Activated CD8-positive, alpha-beta memory T cell treated with anti-CD3 and anti-CD28 coated beads for 4 hours (primary cell): Measurements from ENCODE around the gene KIAA1217.
"Not testable (repeated sequence)": the region's sequence is repeated elsewhere in the genome, so short reads cannot be mapped to it uniquely, and the experiment has no call there.

Experiments
- DNase-seq, 2 donors: peaks; one replicate each; pipeline ENCODE4 v3.0.0-alpha.2; 2020; ENCODE audit warnings: low read depth in 2 of 2

Gene KIAA1217

GRCh38 chr10:24465124-24465874 lies 256.4 kb downstream of the KIAA1217 start:
- DNase-seq: no peak

- DNase-seq: peak in 1 of 2 donors; percentile 6
These were observed 257.2 kb downstream of the KIAA1217 start for GRCh38 chr10:24465891-24466818.

DNA sequence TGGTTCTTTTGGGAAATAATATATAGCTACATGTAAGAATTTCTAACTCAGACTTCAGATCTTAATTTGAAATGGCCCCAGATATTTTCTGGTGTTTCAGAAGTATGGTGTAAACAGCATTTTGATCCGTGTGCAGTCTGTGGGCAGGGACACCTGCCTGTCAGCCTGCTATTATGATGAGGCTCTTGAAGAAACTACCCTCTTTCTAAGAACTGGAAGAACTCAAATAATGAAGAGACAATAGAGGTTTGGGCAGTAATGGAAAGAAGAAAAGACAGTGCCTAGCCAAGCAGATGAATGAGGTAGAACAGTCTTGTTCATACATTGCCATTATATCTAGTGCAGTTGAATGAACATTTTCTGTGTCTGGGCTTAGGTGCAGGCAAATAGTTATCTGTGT lies 258.2 kb downstream of the KIAA1217 start:
- no peak for DNase-seq

GRCh38 chr10:24467605-24468004 lies 258.7 kb downstream of the KIAA1217 start:
- DNase-seq: no peak

DNA sequence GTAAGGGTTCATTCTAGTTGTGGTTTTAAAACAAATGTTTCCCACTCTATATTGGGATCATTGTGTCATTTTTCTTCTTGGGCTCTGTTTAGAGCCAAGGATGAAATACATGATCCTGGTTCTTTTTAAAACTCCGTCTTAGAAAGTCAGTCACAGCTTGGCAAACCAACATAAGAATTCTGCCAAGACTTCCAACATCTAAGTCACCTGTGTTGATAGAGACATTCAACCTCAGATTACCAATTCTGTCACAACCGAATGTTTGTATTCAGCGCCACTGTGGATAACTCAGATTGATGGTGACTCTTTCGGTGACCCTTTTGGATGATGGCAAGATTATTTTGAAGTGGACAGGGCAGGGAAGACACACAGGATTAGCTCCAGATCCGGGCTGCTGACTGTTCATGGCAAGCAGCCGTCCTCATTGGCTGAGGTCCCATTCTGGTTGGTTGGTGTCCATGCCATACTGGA lies 259.4 kb downstream of the KIAA1217 start:
- DNase-seq: no peak

DNA sequence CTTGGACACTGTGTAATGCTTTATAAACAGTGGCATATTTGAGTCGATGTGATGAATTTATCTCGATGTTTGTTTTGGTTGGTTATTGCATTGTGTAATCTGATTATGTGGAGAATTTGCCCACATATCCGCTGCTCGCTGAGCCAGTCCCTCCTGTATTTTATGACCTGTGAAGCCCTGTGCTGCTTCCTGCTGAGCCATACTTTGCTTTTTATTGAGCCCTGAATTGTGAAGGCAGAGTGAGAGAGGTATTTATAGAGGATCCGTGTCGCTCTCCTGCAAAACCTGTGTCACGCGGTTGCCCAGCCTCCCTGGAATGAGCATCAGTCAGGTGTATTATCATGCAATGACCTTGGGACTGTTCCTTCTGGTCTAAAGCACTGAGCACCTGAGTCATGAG lies 261.1 kb downstream of the KIAA1217 start:
- no peak for DNase-seq

- no peak for DNase-seq
These were observed 266.7 kb downstream of the KIAA1217 start for GRCh38 chr10:24475598-24475997.

DNA sequence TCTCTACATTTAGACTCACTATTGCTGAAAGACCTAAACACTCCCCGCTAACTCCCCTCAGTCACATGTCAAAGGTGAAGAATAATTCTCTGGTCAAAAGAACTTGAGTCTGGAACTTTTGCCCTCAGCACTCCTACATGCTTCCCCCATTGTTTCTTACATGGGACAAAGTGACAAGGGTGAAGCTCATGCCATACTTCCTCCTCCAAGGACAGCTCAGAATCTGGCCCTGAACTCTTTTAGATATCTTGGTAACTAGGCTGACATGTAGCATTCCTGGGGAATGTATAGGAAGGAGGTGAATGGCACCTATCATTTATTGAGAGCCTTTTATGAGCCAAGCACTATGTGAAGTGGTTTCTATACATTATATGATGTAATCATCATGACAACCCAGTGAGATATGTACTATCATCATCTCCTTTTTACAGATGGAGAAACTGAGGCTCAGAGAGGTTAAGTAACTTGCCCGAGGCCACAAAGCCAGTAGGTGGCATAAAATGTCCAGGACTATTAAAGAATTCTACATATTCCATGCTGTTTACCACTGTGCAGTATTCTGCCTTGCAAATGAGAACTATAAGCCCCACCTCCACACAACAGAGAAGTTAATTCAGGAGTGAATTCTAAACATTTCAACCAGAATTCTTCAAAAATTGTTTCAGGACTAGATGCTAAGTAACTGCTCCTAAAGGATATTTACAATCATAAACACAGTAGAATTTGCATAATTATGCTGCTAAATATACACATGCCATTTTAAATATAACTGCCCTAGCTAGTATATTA lies 268.2 kb downstream of the KIAA1217 start:
- no peak for DNase-seq

- no peak for DNase-seq
These were observed 269.0 kb downstream of the KIAA1217 start for GRCh38 chr10:24477915-24478314.

- no peak for DNase-seq
These were observed 270.9 kb downstream of the KIAA1217 start for GRCh38 chr10:24479806-24480205.

- no peak for DNase-seq
These were observed 271.5 kb downstream of the KIAA1217 start for GRCh38 chr10:24480447-24480846.

DNA sequence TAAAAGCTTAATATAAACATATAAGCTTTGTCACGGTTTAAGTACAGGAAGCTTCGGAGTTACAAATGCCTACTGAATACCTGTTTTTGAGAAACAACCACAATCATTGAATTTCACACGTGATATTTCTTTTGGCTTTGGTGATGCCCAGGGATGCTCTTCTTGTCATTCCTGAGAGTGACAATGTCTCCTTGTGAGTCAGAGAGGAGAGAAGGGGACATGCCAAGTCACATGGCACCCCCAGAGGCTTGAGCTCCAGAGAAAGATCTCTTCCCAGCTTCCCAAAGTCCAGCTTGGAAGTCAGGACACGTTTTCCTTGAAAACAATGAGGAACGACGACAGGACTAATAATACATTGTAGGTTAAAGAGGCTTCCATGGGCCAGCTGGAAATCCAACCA lies 272.3 kb downstream of the KIAA1217 start:
- no peak for DNase-seq

DNA sequence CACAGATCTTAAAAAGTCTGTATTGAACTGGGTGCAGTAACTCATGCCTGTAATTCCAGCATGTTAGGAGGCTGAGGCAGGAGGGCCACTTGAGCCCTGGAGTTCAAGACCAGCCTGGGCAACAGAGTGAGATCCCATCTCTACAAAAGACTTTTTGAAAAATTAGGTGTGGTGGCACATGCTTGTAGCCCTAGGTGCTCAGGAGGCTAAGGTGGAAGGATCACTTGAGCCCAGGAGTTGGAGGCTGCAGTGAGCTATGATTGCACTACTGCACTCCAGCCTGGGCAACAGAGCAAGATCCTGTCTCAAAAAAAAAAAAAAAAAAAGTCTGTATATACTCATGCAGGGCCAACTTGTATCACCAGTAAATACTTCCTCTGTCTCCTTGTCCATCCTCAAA lies 273.8 kb downstream of the KIAA1217 start:
- not testable (repeated sequence) for DNase-seq

DNA sequence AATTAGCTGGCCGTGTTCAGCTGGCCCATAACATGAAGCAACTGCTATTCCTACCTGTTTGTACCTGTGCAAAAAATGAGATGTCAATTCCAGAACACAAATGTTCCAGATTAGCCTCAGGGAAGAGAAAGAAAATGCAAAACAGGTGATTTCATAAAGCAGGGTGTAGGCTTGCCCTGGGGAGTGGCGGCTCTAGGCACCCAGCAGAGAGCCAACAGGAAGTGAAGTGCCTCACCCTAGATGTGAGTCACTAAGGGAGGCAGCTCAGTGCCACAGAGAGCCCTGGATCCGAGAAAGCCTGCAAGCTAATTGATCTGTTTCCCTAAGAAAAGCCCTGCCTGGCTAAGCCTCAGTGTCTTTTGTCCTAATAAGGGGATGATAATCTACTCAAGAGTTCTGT lies 274.8 kb downstream of the KIAA1217 start:
- no peak for DNase-seq

GRCh38 chr10:24484771-24485170 lies 275.8 kb downstream of the KIAA1217 start:
- no peak for DNase-seq

- no peak for DNase-seq
These were observed 276.4 kb downstream of the KIAA1217 start for GRCh38 chr10:24485304-24485703.

GRCh38 chr10:24488631-24489030 lies 279.7 kb downstream of the KIAA1217 start:
- DNase-seq: no peak

- DNase-seq: no peak
These were observed 284.2 kb downstream of the KIAA1217 start for GRCh38 chr10:24493165-24493564.

GRCh38 chr10:24494236-24494635 lies 285.3 kb downstream of the KIAA1217 start:
- no peak for DNase-seq

DNA sequence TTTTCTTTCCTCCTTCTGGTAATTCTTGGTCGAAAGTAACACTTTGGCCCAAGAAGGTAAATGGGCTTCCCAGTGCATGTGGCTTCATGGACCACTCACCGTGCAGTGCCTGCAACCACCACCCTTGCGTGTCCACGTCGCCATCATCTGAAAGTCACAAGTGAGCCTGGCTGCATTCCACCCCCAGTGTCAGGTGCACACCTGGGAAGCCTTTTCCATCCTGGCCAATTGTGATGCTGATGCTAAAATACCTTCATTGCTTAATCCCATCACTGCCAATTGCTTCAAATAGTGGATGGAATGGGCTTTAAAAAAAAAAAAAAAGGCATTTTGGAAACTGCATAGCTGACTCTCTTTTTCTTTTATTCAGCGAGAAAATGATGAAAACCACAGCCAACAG lies 285.8 kb downstream of the KIAA1217 start:
- DNase-seq: no peak

DNA sequence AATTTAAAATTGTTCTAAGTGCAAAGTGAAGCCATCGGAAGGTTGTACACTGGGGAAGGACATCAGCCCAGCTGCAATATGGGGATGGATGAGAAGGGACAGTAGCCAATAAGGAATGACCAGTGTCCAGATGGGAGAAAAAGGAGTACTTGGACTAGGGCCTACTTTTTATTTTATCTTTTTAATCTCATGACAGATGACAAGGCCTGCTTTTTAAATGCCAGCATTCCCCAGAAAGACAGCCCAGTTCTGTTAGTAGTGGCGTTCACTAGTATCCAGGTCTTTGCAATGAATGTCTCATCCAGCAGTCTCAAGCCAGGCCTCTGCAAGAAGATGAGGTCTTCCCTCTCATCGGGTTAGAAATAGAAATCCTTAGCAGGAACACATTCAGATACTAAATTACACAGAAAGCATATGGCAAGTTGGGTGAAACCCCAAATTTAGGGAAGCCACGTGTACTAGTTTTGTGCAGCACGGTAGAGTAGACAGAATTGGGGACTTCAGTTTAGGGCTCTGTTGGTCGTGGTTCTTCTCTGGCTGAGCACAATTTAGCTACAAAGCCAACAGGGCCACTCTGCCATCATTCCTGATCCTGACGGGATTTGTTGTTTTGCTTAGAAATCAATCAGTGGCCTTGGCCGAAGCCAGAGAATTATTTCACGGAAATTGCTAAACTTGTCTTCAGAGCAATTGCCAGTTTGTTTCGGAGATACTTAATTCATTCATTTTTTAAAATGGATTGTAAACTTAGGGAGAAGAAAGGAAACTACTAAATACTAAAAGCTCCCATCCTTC lies 286.9 kb downstream of the KIAA1217 start:
- DNase-seq: no peak
